Measurements from ENCODE around the gene TDRD3. TPM values are rescaled to one million over a fixed set of nuclear protein-coding genes. Genes with fewer than 3 reads are reported as not detected.

TDRD3 gene
- polyA plus RNA-seq, 1 of the 3 experiments (the other 2 are of a cell fraction) = 3.8 TPM

GRCh38 chr13:60463787-60464186 lies 66.8 kb downstream of the TDRD3 start:
- Histone ChIP-seq H3K79me2 (ENCODE audit: insufficient read depth) (no peaks in the 10 kb centered on the region), H3K36me3 (replicated peaks in 1 of 2; ENCODE audit: control insufficient read depth in 1 of 2, insufficient read depth in 2 of 2, low read length in 1 of 2) (peaks cover 8 to 19% of the 10 kb centered on the region in 2 experiments), H3F3A (replicated peaks; ENCODE audit: insufficient read depth) (no peaks in the 10 kb centered on the region), H2AFZ (ENCODE audit: low read depth) (no peak overlapping the region), H3K4me1 (ENCODE audit: control insufficient read depth in 1 of 2, insufficient read depth in 2 of 2, low read depth in 1 of 2, low read length in 1 of 2) (no peaks in the 10 kb centered on the region), H4K20me1 (ENCODE audit: insufficient read depth) (no peaks in the 10 kb centered on the region), H3K9me3 (no peaks in the 10 kb centered on the region), H3K27ac (ENCODE audit: low read depth in 2 of 2, low read length in 1 of 2) (no peak overlapping the region), H3K4me3 (ENCODE audit: low read depth in 2 of 2, low read length in 1 of 2) (no peak overlapping the region), H3K27me3 (ENCODE audit: insufficient read depth) (no peaks in the 10 kb centered on the region), H3K9ac (no peak overlapping the region), H3K4me2 (no peak overlapping the region), H3K9me2 (no peaks in the 10 kb centered on the region)
- TF ChIP-seq ELF1 (IDR thresholded peaks at IDR 0.05) = no peak
- no peak for TF ChIP-seq RXRA (IDR thresholded peaks at IDR 0.05; ENCODE audit: borderline replicate concordance, low read depth)
- DNase-seq = no peak
- ChIA-PET CTCF (no interaction called here), POLR2A (no interaction called here)
- 95% methylated on average over 1 of the region's 1 CpG for WGBS (ENCODE audit: low lambda C conversion rate)

DNA sequence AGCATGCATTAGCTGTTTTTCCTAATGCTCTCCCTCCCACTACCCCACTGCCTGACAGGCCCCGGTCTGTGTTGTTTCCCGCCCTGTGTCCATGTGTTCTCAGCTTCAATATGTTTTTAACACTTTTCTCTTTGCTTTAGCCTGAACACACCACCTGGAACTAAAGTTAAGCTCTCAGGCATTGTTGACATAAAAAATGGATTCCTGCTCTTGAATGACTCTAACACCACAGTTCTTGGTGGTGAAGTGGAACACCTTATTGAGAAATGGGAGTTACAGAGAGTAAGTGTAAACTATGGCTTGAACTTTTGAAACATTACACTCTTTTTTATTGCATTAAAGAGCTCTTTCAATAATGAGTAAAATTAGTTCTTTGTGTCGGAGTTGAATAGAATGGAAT lies 70.1 kb downstream of the TDRD3 start:
- POLR2A ChIA-PET = interaction anchor here (0.6 kb wide), 1 partner anchor 350 kb away, joined by 6 read pairs; no protein-coding TSS in a partner anchor
- CTCF ChIA-PET = interaction anchor here (2.5 kb wide), 1 partner anchor 1487 kb away, joined by 6 read pairs; no protein-coding TSS in a partner anchor
- H3K4me1 ChIP-seq (ENCODE audit: control insufficient read depth in 1 of 2, insufficient read depth in 2 of 2, low read depth in 1 of 2, low read length in 1 of 2) = no peaks in the 10 kb centered on the region
- no peak overlapping the region for H3K27ac ChIP-seq (ENCODE audit: low read depth in 2 of 2, low read length in 1 of 2)
- peaks cover 3% of the 10 kb centered on the region; the same call in 1 of the 2 replicates for H3K9me3 ChIP-seq
- H3K9me2 ChIP-seq = no peaks in the 10 kb centered on the region
- H3K79me2 ChIP-seq (ENCODE audit: insufficient read depth) = no peaks in the 10 kb centered on the region
- H4K20me1 ChIP-seq (ENCODE audit: insufficient read depth) = no peaks in the 10 kb centered on the region
- H2AFZ ChIP-seq (ENCODE audit: low read depth) = no peak overlapping the region
- H3K9ac ChIP-seq = no peak overlapping the region
- 97% methylated on average over 3 of the region's 3 CpGs for WGBS (ENCODE audit: low lambda C conversion rate)
- H3K4me2 ChIP-seq = no peak overlapping the region
- DNase-seq = no peak
- H3F3A ChIP-seq (replicated peaks; ENCODE audit: insufficient read depth) = no peaks in the 10 kb centered on the region
- peaks cover 6 to 24% of the 10 kb centered on the region in 2 experiments for H3K36me3 ChIP-seq (replicated peaks in 1 of 2; ENCODE audit: control insufficient read depth in 1 of 2, insufficient read depth in 2 of 2, low read length in 1 of 2)
- no peak overlapping the region for H3K4me3 ChIP-seq (ENCODE audit: low read depth in 2 of 2, low read length in 1 of 2)
- H3K27me3 ChIP-seq (ENCODE audit: insufficient read depth) = no peaks in the 10 kb centered on the region
- TF ChIP-seq MEF2A (IDR thresholded peaks at IDR 0.05; ENCODE audit: borderline replicate concordance, low read depth) = no peak
- TF ChIP-seq IRF3 (IDR thresholded peaks at IDR 0.05; ENCODE audit: low read depth, low read length) = no peak
- TF ChIP-seq MXI1 (IDR thresholded peaks at IDR 0.05; ENCODE audit: low read depth, low read length) = no peak
- no peak for TF ChIP-seq SIN3A (IDR thresholded peaks at IDR 0.05; ENCODE audit: borderline replicate concordance, low read depth, low read length)
- TF ChIP-seq GATA2 (CRISPR knock-in tag; IDR thresholded peaks at IDR 0.05) = no peak
- TF ChIP-seq, protein P1, sequence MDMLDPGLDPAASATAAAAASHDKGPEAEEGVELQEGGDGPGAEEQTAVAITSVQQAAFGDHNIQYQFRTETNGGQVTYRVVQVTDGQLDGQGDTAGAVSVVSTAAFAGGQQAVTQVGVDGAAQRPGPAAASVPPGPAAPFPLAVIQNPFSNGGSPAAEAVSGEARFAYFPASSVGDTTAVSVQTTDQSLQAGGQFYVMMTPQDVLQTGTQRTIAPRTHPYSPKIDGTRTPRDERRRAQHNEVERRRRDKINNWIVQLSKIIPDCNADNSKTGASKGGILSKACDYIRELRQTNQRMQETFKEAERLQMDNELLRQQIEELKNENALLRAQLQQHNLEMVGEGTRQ (IDR thresholded peaks at IDR 0.05; ENCODE audit: borderline replicate concordance, low read depth, low read length) = no peak
- TF ChIP-seq, protein P2, sequence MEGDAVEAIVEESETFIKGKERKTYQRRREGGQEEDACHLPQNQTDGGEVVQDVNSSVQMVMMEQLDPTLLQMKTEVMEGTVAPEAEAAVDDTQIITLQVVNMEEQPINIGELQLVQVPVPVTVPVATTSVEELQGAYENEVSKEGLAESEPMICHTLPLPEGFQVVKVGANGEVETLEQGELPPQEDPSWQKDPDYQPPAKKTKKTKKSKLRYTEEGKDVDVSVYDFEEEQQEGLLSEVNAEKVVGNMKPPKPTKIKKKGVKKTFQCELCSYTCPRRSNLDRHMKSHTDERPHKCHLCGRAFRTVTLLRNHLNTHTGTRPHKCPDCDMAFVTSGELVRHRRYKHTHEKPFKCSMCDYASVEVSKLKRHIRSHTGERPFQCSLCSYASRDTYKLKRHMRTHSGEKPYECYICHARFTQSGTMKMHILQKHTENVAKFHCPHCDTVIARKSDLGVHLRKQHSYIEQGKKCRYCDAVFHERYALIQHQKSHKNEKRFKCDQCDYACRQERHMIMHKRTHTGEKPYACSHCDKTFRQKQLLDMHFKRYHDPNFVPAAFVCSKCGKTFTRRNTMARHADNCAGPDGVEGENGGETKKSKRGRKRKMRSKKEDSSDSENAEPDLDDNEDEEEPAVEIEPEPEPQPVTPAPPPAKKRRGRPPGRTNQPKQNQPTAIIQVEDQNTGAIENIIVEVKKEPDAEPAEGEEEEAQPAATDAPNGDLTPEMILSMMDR (IDR thresholded peaks at IDR 0.05) = no peak
- TF ChIP-seq MAX (IDR thresholded peaks at IDR 0.05; ENCODE audit: low read depth) = no peak
- no peak for TF ChIP-seq TCF12 (IDR thresholded peaks at IDR 0.05)
- no peak for TF ChIP-seq REST (IDR thresholded peaks at IDR 0.05; ENCODE audit: low read depth, low read length)
- TF ChIP-seq, protein P3, sequence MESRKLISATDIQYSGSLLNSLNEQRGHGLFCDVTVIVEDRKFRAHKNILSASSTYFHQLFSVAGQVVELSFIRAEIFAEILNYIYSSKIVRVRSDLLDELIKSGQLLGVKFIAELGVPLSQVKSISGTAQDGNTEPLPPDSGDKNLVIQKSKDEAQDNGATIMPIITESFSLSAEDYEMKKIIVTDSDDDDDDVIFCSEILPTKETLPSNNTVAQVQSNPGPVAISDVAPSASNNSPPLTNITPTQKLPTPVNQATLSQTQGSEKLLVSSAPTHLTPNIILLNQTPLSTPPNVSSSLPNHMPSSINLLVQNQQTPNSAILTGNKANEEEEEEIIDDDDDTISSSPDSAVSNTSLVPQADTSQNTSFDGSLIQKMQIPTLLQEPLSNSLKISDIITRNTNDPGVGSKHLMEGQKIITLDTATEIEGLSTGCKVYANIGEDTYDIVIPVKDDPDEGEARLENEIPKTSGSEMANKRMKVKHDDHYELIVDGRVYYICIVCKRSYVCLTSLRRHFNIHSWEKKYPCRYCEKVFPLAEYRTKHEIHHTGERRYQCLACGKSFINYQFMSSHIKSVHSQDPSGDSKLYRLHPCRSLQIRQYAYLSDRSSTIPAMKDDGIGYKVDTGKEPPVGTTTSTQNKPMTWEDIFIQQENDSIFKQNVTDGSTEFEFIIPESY (IDR thresholded peaks at IDR 0.05; ENCODE audit: borderline replicate concordance, low read depth) = no peak
- TF ChIP-seq TAF1 (IDR thresholded peaks at IDR 0.05; ENCODE audit: borderline replicate concordance, low read depth, low read length) = no peak
- TF ChIP-seq RXRA (IDR thresholded peaks at IDR 0.05; ENCODE audit: borderline replicate concordance, low read depth) = no peak
- TF ChIP-seq RAD21 (IDR thresholded peaks at IDR 0.05; ENCODE audit: low read length) = no peak
- no peak for TF ChIP-seq EP300 (IDR thresholded peaks at IDR 0.05; ENCODE audit: borderline replicate concordance in 1 of 2, low read depth in 1 of 2, low read length in 1 of 2)
- no peak for TF ChIP-seq GABPA (IDR thresholded peaks at IDR 0.05; ENCODE audit: low read depth)
- no peak for TF ChIP-seq CHD2 (IDR thresholded peaks at IDR 0.05; ENCODE audit: low read length, partially characterized antibody)
